A549 (cell line): Measurements from ENCODE around the gene PLIN3. TPM values are rescaled to one million over a fixed set of nuclear protein-coding genes. Genes with fewer than 3 reads are reported as not detected.

Experiments
- ATAC-seq, 2 experiments: fragments of 200-7000 bp in 1 of 2; fragments of >200 bp in 1 of 2; cut with Nextera tagmentation in 1 of 2; cut with Tn5 transposase in 1 of 2; 3 replicates each; pipeline versions ENCODE4 v1.8.0 to v1.9.1; 2018 to 2020; ENCODE audit warnings: mild to moderate bottlenecking in 1 of 2, moderate library complexity in 1 of 2
- CTCF ChIA-PET: fragments of 300-600 bp; sonication (Branson Sonifier 250); formaldehyde crosslinking; extraction: SDS; loops from one replicate; lab custom pipeline; 2021; ENCODE audit warnings: antibody characterized with exemption, inconsistent platforms; lab: Yijun Ruan, JAX
- POLR2A ChIA-PET: fragments of 350-600 bp; formaldehyde crosslinking; extraction: SDS; loops from one replicate; lab custom pipeline; 2021; ENCODE audit warnings: antibody characterized with exemption, inconsistent platforms; lab: Yijun Ruan, JAX
- DNase-seq, 2 experiments: peaks; one replicate each; pipeline versions ENCODE4 v3.0.0 to v3.0.0-alpha.2; 2011 to 2016; ENCODE audit warnings: low read depth in 1 of 2, low spot score in 1 of 2
- FAIRE-seq: peaks from 2 replicates; lab custom pipeline; 2011; peaks lifted over from hg19 to GRCh38; lab: Jason Lieb, UNC
- H3K27ac ChIP-seq, 2 experiments: fragments of >200 bp; sonication (Bioruptor Twin); formaldehyde crosslinking; 3 replicates each; pipeline ENCODE4 v1.5.1; 2016 to 2017
- H3K4me1 ChIP-seq: fragments of >200 bp; sonication (Bioruptor Twin); formaldehyde crosslinking; 3 replicates; pipeline ENCODE4 v1.6.1; 2016
- H3K4me2 ChIP-seq: fragments of >200 bp; sonication (Bioruptor Twin); formaldehyde crosslinking; 3 replicates; pipeline ENCODE4 v1.6.1; 2016
- H3K4me3 ChIP-seq: fragments of >200 bp; sonication (Bioruptor Twin); formaldehyde crosslinking; 3 replicates; pipeline ENCODE4 v1.5.1; 2016
- H3K9me3 ChIP-seq: fragments of >200 bp; sonication (Bioruptor Twin); formaldehyde crosslinking; 3 replicates; pipeline ENCODE4 v1.6.1; 2016
- CBX2 ChIP-seq: fragments of 200-600 bp; sonication (generic); IDR thresholded peaks from 2 replicates; pipeline ENCODE4 v1.6.1; 2016; ENCODE audit warnings: low read depth, mild to moderate bottlenecking, borderline replicate concordance
- CBX8 ChIP-seq: fragments of 200-600 bp; sonication (generic); IDR thresholded peaks from 2 replicates; pipeline ENCODE4 v1.6.1; 2016
- CHD4 ChIP-seq: fragments of 200-600 bp; sonication (generic); IDR thresholded peaks from 2 replicates; pipeline ENCODE4 v1.6.1; 2016; ENCODE audit warnings: antibody characterized with exemption, mild to moderate bottlenecking, borderline replicate concordance
- EP300 ChIP-seq, 2 experiments: fragments of >200 bp; sonication (Bioruptor Twin); formaldehyde crosslinking; IDR thresholded peaks; 2 replicates in 1 of 2; 3 replicates in 1 of 2; pipeline ENCODE4 v1.6.1; 2016 to 2017
- ESRRA ChIP-seq: fragments of 150-350 bp; IDR thresholded peaks from 2 replicates; pipeline ENCODE4 v1.6.1; 2014; ENCODE audit warnings: mild to moderate bottlenecking, low read length, borderline replicate concordance
- FOSL2 ChIP-seq, 2 experiments: fragments of 450-650 bp in 1 of 2; fragments of >200 bp in 1 of 2; sonication (Bioruptor Twin) in 1 of 2; formaldehyde crosslinking; IDR thresholded peaks; 2 replicates each; pipeline versions ENCODE4 v1.5.0 to v1.6.1; 2016 to 2020; ENCODE audit warnings: mild to moderate bottlenecking in 1 of 2, moderate library complexity in 1 of 2
- HDAC2 ChIP-seq: fragments of 200-600 bp; sonication (generic); IDR thresholded peaks from 2 replicates; pipeline ENCODE4 v1.6.1; 2016
- HES2 ChIP-seq: fragments of >200 bp; sonication (Bioruptor Twin); formaldehyde crosslinking; IDR thresholded peaks from 2 replicates; pipeline ENCODE4 v1.6.1; 2016
- HOXB13 ChIP-seq: fragments of 250-450 bp; sonication (Bioruptor Pico); IDR thresholded peaks from 2 replicates; pipeline ENCODE4 v1.5.0; 2020; ENCODE audit warnings: low read depth, mild to moderate bottlenecking, moderate library complexity
- HOXB5 ChIP-seq: fragments of 250-450 bp; sonication (Bioruptor Pico); IDR thresholded peaks from 2 replicates; pipeline ENCODE4 v1.5.0; 2020; ENCODE audit warnings: mild to moderate bottlenecking, moderate library complexity
- JUN ChIP-seq, 2 experiments: fragments of >200 bp; sonication (Bioruptor Twin); formaldehyde crosslinking; IDR thresholded peaks; 2 replicates in 1 of 2; 3 replicates in 1 of 2; pipeline ENCODE4 v1.6.1; 2016 to 2017
- JUNB ChIP-seq: fragments of >200 bp; sonication (Bioruptor Twin); formaldehyde crosslinking; IDR thresholded peaks from 2 replicates; pipeline ENCODE4 v1.6.1; 2016
- KDM5A ChIP-seq: fragments of 200-600 bp; sonication (generic); IDR thresholded peaks from 2 replicates; pipeline ENCODE4 v1.6.1; 2016; ENCODE audit warnings: antibody characterized with exemption, mild to moderate bottlenecking
- PHF8 ChIP-seq: fragments of 200-600 bp; sonication (generic); IDR thresholded peaks from 2 replicates; pipeline ENCODE4 v1.6.1; 2016; ENCODE audit warnings: low read depth, mild to moderate bottlenecking, antibody characterized with exemption, moderate library complexity, borderline replicate concordance
- RAD21 ChIP-seq, 2 experiments: fragments of >200 bp in 1 of 2; sonication (Bioruptor Twin) in 1 of 2; formaldehyde crosslinking in 1 of 2; IDR thresholded peaks in 1 of 2; conservative IDR thresholded peaks in 1 of 2; 2 replicates in 1 of 2; 3 replicates in 1 of 2; pipeline ENCODE4 v1.6.1; 2012 to 2018; ENCODE audit warnings: inconsistent platforms in 1 of 2
- REST ChIP-seq: fragments of 200-600 bp; sonication (generic); IDR thresholded peaks from 2 replicates; pipeline ENCODE4 v1.6.1; 2016; ENCODE audit warnings: antibody characterized with exemption, mild to moderate bottlenecking, moderate library complexity
- TFCP2L1 ChIP-seq: fragments of 250-450 bp; sonication (Bioruptor Pico); IDR thresholded peaks from 2 replicates; pipeline ENCODE4 v1.5.0; 2021; ENCODE audit warnings: mild to moderate bottlenecking
- TP53 ChIP-seq: fragments of 250-450 bp; sonication (Bioruptor Pico); IDR thresholded peaks from 2 replicates; pipeline ENCODE4 v1.5.0; 2021; ENCODE audit warnings: mild to moderate bottlenecking, moderate library complexity
- USF2 ChIP-seq: fragments of 450-650 bp; IDR thresholded peaks from 2 replicates; pipeline ENCODE4 v1.6.1; 2014; ENCODE audit warnings: antibody characterized with exemption
- ZFP36 ChIP-seq: fragments of 450-650 bp; IDR thresholded peaks from 2 replicates; pipeline ENCODE4 v1.6.1; 2014; ENCODE audit warnings: borderline replicate concordance; ENCODE audit not compliant: partially characterized antibody
- ZNF302 ChIP-seq: fragments of 250-450 bp; sonication (Bioruptor Pico); IDR thresholded peaks from 2 replicates; pipeline ENCODE4 v1.9.0; 2021; ENCODE audit warnings: inconsistent platforms, mild to moderate bottlenecking, moderate library complexity
- ZSCAN20 ChIP-seq: fragments of 250-450 bp; sonication (Bioruptor Pico); IDR thresholded peaks from 2 replicates; pipeline ENCODE4 v1.8.0; 2022; ENCODE audit warnings: mild to moderate bottlenecking, moderate library complexity
- WGBS: methylation state at CpG from one replicate; pipeline ENCODE4 v1.1.6; 2017; ENCODE audit errors: missing lambda C conversion rate; 5-methylcytosine and 5-hydroxymethylcytosine counted together
- polyA plus RNA-seq, 4 experiments: library from polyadenylated mRNA; depleted of rRNA in 3 of 4; stranded (reverse); fragments of >200 nt; fragmentation: RNase III in 1 of 4; extraction: RNeasy Plus Mini Kit Qiagen cat#74134 plus additional on column Dnase treatment in 1 of 4; gene quantifications; 2 replicates in 3 of 4; 3 replicates in 1 of 4; pipeline ENCODE4 v1.2.3, GENCODE V29; 2011 to 2017
- TF ChIP-seq, protein P1 (sequence below): fragments of 150-350 bp; IDR thresholded peaks from 2 replicates; pipeline ENCODE4 v1.6.1; 2014; ENCODE audit warnings: low read depth, mild to moderate bottlenecking, low read length

The PLIN3 gene
- polyA plus RNA-seq, 2 of the 4 experiments (the other 2 are of a cell fraction), result 30.1 to 84.3 TPM

DNA sequence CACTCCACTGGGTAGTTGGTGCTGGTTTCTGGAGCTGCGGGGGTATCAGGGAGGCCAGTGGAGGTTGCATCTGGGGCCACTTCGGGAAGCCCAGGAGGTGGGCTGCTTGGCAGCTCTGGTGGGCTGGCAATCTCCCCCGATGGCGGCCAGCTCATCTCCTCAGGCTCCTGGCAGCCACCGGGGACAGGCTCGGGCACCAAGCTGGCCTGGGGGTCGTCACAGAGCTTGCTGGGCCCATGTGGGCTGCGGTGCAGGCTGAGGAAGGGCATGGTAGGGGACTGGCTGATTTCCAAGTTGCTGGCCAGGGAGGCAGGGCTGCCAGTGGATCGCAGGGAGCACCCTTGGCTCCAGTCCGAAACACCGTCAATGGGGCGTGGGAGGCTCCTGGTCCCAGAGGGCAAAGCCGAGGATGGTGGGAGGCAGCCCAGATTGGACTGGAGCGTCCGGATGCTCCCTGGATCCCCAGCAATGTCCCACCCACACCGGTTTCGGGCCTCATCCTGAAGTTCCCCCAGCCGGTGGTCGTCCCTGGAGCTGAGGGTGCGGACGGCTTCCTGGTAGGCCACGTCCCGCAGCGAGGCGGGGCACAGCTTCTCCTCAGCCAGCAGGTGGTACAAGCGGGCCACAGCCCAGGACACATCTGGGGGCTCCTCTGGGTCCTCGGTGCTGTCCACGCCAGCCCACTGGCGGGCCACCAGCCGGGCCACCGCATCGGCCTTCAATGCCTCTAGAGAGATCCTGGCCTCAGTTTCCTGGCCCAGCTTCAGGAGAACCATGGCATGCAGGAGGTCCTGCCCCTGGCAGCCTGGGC is 49.8 kb downstream of the PLIN3 start:
- no peak for ATAC-seq
- Histone ChIP-seq H3K4me1 (peaks cover 9% of the 10 kb centered on the region), H3K9me3 (no peaks in the 10 kb centered on the region), H3K27ac (no peak overlapping the region), H3K4me3 (no peak overlapping the region), H3K4me2 (no peak overlapping the region)
- TF ChIP-seq TFCP2L1 (CRISPR knock-in tag) (no peak), ZNF302 (CRISPR knock-in tag) (no peak), EP300 (IDR thresholded peaks at IDR 0.05) (no peak), CHD4 (no peak), RAD21 (conservative IDR thresholded peaks at IDR 0.05 in 1 of 2, IDR thresholded peaks at IDR 0.05 in 1 of 2) (no peak), TP53 (CRISPR knock-in tag) (no peak), HES2 (no peak), ZSCAN20 (CRISPR knock-in tag) (no peak), CBX8 (no peak), CBX2 (no peak), HOXB13 (CRISPR knock-in tag) (no peak), JUN (IDR thresholded peaks at IDR 0.05) (no peak), REST (no peak), FOSL2 (IDR thresholded peaks at IDR 0.05) (no peak), FOSL2 (CRISPR knock-in tag; IDR thresholded peaks at IDR 0.05) (no peak), JUNB (no peak), PHF8 (no peak), KDM5A (no peak), USF2 (no peak), HOXB5 (CRISPR knock-in tag) (no peak), ESRRA (no peak)
- DNase-seq, result no peak
- no peak for FAIRE-seq
- CTCF ChIA-PET, result interaction anchor here (0.6 to 1.9 kb wide), 11 partner anchors 8 to 1010 kb away, joined by 3 to 8 read pairs (median 3); no protein-coding TSS in a partner anchor
- WGBS, result 91% methylated on average over 14 of the region's 32 CpGs
- POLR2A ChIA-PET, result no interaction called here

DNA sequence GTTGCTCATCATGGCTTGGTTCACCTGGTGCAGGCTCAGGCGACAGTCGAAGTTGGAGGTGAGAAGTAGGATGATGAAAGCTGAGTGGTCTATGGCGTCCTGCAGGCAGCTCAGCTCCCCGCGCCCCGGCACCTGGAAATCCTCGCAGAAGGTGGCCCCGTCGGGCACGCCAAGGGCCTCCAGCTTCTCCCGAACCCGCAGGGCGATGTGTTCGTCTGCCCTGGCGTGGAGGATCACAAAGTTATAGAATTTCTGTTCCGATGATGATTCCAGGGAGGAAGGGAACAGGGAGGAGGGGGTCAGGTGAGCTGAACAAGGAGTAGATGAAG is 50.6 kb downstream of the PLIN3 start:
- 98% methylated on average over 16 of the region's 16 CpGs for WGBS
- CTCF ChIA-PET, result interaction anchor here (1.0 to 1.9 kb wide), 7 partner anchors 7 to 215 kb away, joined by 3 to 8 read pairs (median 3); no protein-coding TSS in a partner anchor

More for the DNA sequence above, 50.6 kb downstream of the PLIN3 start:
- no peak for FAIRE-seq
- Histone ChIP-seq H3K9me3 (no peaks in the 10 kb centered on the region), H3K4me3 (no peak overlapping the region)
- TF ChIP-seq HDAC2 (no peak), HES2 (no peak), FOSL2 (IDR thresholded peaks at IDR 0.05) (no peak), FOSL2 (CRISPR knock-in tag; IDR thresholded peaks at IDR 0.05) (no peak), ESRRA (no peak), ZFP36 (no peak)
- TF ChIP-seq, protein P1, sequence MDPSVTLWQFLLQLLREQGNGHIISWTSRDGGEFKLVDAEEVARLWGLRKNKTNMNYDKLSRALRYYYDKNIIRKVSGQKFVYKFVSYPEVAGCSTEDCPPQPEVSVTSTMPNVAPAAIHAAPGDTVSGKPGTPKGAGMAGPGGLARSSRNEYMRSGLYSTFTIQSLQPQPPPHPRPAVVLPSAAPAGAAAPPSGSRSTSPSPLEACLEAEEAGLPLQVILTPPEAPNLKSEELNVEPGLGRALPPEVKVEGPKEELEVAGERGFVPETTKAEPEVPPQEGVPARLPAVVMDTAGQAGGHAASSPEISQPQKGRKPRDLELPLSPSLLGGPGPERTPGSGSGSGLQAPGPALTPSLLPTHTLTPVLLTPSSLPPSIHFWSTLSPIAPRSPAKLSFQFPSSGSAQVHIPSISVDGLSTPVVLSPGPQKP, result no peak
- TF ChIP-seq, all 56 proteins: peak for 0
- Histone ChIP-seq H3K4me2 (no peak overlapping the region), H3K27ac (peak overlapping the region in 1 of 2 experiments; percentile 89; a peak in 1 of 6 replicates), H3K4me1 (peaks cover 16% of the 10 kb centered on the region)
- POLR2A ChIA-PET, result no interaction called here
- ATAC-seq, result no peak
- no peak for DNase-seq
